Renal cortex interstitium (tissue), 11 donors: ENCODE results near the gene EXOC6B. TPM values are rescaled to one million over a fixed set of nuclear protein-coding genes. Genes with fewer than 3 reads are reported as not detected.
"Not testable (repeated sequence)": the region's sequence is repeated elsewhere in the genome, so short reads cannot be mapped to it uniquely, and the experiment has no call there.

Experiments used
- DNase-seq, 11 donors: peaks; one replicate each; pipeline ENCODE4 v3.0.0-alpha.2; 2013; ENCODE audit warnings: low read depth in 9 of 11, low spot score in 4 of 11; ENCODE audit errors: extremely low read depth in 1 of 11
- polyA plus RNA-seq, 3 donors: library from polyadenylated mRNA; unstranded; fragments of 120-200 nt; gene quantifications; one replicate each; pipeline ENCODE4 v1.2.1, GENCODE V29; 2013; ENCODE audit not compliant: insufficient read length in 3 of 3

Gene EXOC6B
- polyA plus RNA-seq, 3 donors, result 22.2 to 24.2 (median 22.7) TPM

- no peak for DNase-seq
Observed at GRCh38 chr2:72665448-72665847, 160.4 kb downstream of the EXOC6B start.

GRCh38 chr2:72661985-72662384, 163.8 kb downstream of the EXOC6B start:
- no peak for DNase-seq

GRCh38 chr2:72649810-72650209, 176.0 kb downstream of the EXOC6B start:
- DNase-seq, result no peak

- not testable (repeated sequence) for DNase-seq
Observed at GRCh38 chr2:72641221-72641620, 184.6 kb downstream of the EXOC6B start.

GRCh38 chr2:72638600-72639211, 187.1 kb downstream of the EXOC6B start:
- no peak for DNase-seq

- DNase-seq, result no peak
Observed at GRCh38 chr2:72636210-72636609, 189.6 kb downstream of the EXOC6B start.

GRCh38 chr2:72630767-72631166, 195.1 kb downstream of the EXOC6B start:
- DNase-seq, result no peak

- no peak for DNase-seq
Observed at GRCh38 chr2:72629062-72629461, 196.8 kb downstream of the EXOC6B start.

GRCh38 chr2:72627083-72627482, 198.8 kb downstream of the EXOC6B start:
- DNase-seq, result no peak

GRCh38 chr2:72625366-72625765, 200.5 kb downstream of the EXOC6B start:
- DNase-seq, result no peak

GRCh38 chr2:72623481-72623880, 202.4 kb downstream of the EXOC6B start:
- DNase-seq, result no peak

- DNase-seq, result no peak
Observed at GRCh38 chr2:72619626-72620025, 206.2 kb downstream of the EXOC6B start.

- no peak for DNase-seq
Observed at GRCh38 chr2:72613931-72614330, 211.9 kb downstream of the EXOC6B start.

- no peak for DNase-seq
Observed at GRCh38 chr2:72612614-72613160, 213.1 kb downstream of the EXOC6B start.

GRCh38 chr2:72607189-72607588, 218.6 kb downstream of the EXOC6B start:
- DNase-seq, result no peak

- no peak for DNase-seq
Observed at GRCh38 chr2:72605836-72606442, 219.9 kb downstream of the EXOC6B start.

- DNase-seq, result no peak
Observed at GRCh38 chr2:72604468-72604867, 221.4 kb downstream of the EXOC6B start.

- DNase-seq, result no peak
Observed at GRCh38 chr2:72603481-72603880, 222.4 kb downstream of the EXOC6B start.

- DNase-seq, result no peak
Observed at GRCh38 chr2:72602711-72603110, 223.1 kb downstream of the EXOC6B start.

- no peak for DNase-seq
Observed at GRCh38 chr2:72602095-72602494, 223.7 kb downstream of the EXOC6B start.

GRCh38 chr2:72583836-72584235, 242.0 kb downstream of the EXOC6B start:
- DNase-seq, result not testable (repeated sequence)
